Measurements from ENCODE around the gene PPP2R3C.
A peak's percentile ranks its signal among the peaks of the same experiment; 100 is the strongest.
"Not testable (repeated sequence)": the region's sequence is repeated elsewhere in the genome, so short reads cannot be mapped to it uniquely, and the experiment has no call there.

Gene PPP2R3C

GRCh38 chr14:35052637-35053036 is 69.2 kb downstream of the PPP2R3C start:
- DNase-seq (ENCODE audit: low read depth) = no peak

- no peak for DNase-seq (ENCODE audit: low read depth)
Observed at GRCh38 chr14:35051796-35052195, 70.0 kb downstream of the PPP2R3C start.

GRCh38 chr14:35050652-35051051 is 71.1 kb downstream of the PPP2R3C start:
- DNase-seq (ENCODE audit: low read depth) = no peak

- no peak for DNase-seq (ENCODE audit: low read depth)
Observed at GRCh38 chr14:35047976-35048513, 73.7 kb downstream of the PPP2R3C start.

GRCh38 chr14:35046751-35047536 is 74.8 kb downstream of the PPP2R3C start:
- DNase-seq (ENCODE audit: low read depth) = no peak

GRCh38 chr14:35046048-35046750 is 75.6 kb downstream of the PPP2R3C start, which contains the start of gene FAM177A1:
TSS of gene FAM177A1 (plus strand) at chr14:35046272. CDS start at chr14:35046464, 192 bp downstream.
- DNase-seq (ENCODE audit: low read depth) = peak; percentile 78

GRCh38 chr14:35045798-35046047 is 76.1 kb downstream of the PPP2R3C start:
- DNase-seq (ENCODE audit: low read depth) = no peak

GRCh38 chr14:35044939-35045797 is 76.6 kb downstream of the PPP2R3C start:
- DNase-seq (ENCODE audit: low read depth) = no peak

- no peak for DNase-seq (ENCODE audit: low read depth)
Observed at GRCh38 chr14:35043046-35043445, 78.7 kb downstream of the PPP2R3C start.

GRCh38 chr14:35042632-35043031 is 79.2 kb downstream of the PPP2R3C start:
- no peak for DNase-seq (ENCODE audit: low read depth)

GRCh38 chr14:35038312-35038711 is 83.5 kb downstream of the PPP2R3C start:
- not testable (repeated sequence) for DNase-seq (ENCODE audit: low read depth)
